ENCODE results near the gene ABRACL. TPM values are rescaled to one million over a fixed set of nuclear protein-coding genes. Genes with fewer than 3 reads are reported as not detected.

The ABRACL gene
- total and polyA plus RNA-seq, 4 donors = 19.8 to 91.9 (median 40.5) TPM

DNA sequence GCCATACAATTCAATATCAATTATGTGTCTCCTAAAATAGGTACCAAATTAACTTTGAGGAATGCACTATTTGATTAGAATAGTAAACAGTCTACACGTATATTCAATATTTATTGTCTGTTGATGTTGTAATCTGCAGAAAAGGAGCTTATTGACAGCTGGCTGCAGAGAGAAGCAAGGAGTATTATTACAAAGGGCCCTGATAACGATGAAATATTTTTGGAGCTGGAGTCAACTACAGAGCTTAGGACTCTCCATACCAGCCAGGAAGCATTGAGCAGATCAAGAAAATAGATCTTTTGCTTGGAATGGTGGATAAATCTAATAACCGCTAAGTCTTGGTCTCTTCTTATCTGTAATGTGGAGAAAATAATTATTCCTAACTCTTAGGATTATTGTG, 25.5 kb downstream of the ABRACL start:
- WGBS, 2 donors = 84 to 92% methylated on average over 3 of the region's 3 CpGs
- TF ChIP-seq, protein P1, sequence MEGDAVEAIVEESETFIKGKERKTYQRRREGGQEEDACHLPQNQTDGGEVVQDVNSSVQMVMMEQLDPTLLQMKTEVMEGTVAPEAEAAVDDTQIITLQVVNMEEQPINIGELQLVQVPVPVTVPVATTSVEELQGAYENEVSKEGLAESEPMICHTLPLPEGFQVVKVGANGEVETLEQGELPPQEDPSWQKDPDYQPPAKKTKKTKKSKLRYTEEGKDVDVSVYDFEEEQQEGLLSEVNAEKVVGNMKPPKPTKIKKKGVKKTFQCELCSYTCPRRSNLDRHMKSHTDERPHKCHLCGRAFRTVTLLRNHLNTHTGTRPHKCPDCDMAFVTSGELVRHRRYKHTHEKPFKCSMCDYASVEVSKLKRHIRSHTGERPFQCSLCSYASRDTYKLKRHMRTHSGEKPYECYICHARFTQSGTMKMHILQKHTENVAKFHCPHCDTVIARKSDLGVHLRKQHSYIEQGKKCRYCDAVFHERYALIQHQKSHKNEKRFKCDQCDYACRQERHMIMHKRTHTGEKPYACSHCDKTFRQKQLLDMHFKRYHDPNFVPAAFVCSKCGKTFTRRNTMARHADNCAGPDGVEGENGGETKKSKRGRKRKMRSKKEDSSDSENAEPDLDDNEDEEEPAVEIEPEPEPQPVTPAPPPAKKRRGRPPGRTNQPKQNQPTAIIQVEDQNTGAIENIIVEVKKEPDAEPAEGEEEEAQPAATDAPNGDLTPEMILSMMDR (IDR thresholded peaks at IDR 0.05; ENCODE audit: control extremely low read depth, extremely low read depth) = no peak
- no peak overlapping the region for H3K4me3 ChIP-seq
- H3K9me3 ChIP-seq (ENCODE audit: control insufficient read depth in 4 of 4, insufficient read depth in 3 of 4, low read length in 3 of 4) = no peaks in the 10 kb centered on the region
- no peaks in the 10 kb centered on the region for H3K27me3 ChIP-seq (ENCODE audit: control insufficient read depth in 3 of 3, insufficient read depth in 3 of 3, low read length in 2 of 3)
- no peak overlapping the region for H3K9ac ChIP-seq (ENCODE audit: insufficient read depth in 1 of 2, low read length in 2 of 2)
- no peaks in the 10 kb centered on the region for H3K36me3 ChIP-seq (ENCODE audit: control insufficient read depth in 4 of 4, insufficient read depth in 4 of 4, low read length in 4 of 4)
- no peak for ATAC-seq (ENCODE audit: insufficient read depth, low FRiP score)
- no peak overlapping the region for H3K27ac ChIP-seq (ENCODE audit: low read depth in 1 of 2, low read length in 1 of 2)
- H3K4me1 ChIP-seq (ENCODE audit: control insufficient read depth in 5 of 5, insufficient read depth in 5 of 5, low read length in 5 of 5) = peaks cover 0 to 3% (median 0%) of the 10 kb centered on the region in 5 donors
- no peak for DNase-seq

GRCh38 chr6:139055709-139056108, 27.2 kb downstream of the ABRACL start:
- Histone ChIP-seq H3K36me3 (ENCODE audit: control insufficient read depth in 4 of 4, insufficient read depth in 4 of 4, low read length in 4 of 4) (no peaks in the 10 kb centered on the region), H3K27me3 (ENCODE audit: control insufficient read depth in 3 of 3, insufficient read depth in 3 of 3, low read length in 2 of 3) (no peaks in the 10 kb centered on the region), H3K27ac (ENCODE audit: low read depth in 1 of 2, low read length in 1 of 2) (no peak overlapping the region), H3K9ac (ENCODE audit: insufficient read depth in 1 of 2, low read length in 2 of 2) (no peak overlapping the region), H3K9me3 (ENCODE audit: control insufficient read depth in 4 of 4, insufficient read depth in 3 of 4, low read length in 3 of 4) (no peaks in the 10 kb centered on the region), H3K4me3 (no peak overlapping the region), H3K4me1 (ENCODE audit: control insufficient read depth in 5 of 5, insufficient read depth in 5 of 5, low read length in 5 of 5) (peaks cover 0 to 3% (median 0%) of the 10 kb centered on the region in 5 donors)
- WGBS, 2 donors = 92 to 95% methylated on average over 2 of the region's 2 CpGs
- TF ChIP-seq, protein P1 (IDR thresholded peaks at IDR 0.05; ENCODE audit: control extremely low read depth, extremely low read depth) = no peak
- DNase-seq (no peak), ATAC-seq (ENCODE audit: insufficient read depth, low FRiP score) (no peak)

GRCh38 chr6:139058029-139058428, 29.5 kb downstream of the ABRACL start:
- Histone ChIP-seq H3K4me1 (ENCODE audit: control insufficient read depth in 5 of 5, insufficient read depth in 5 of 5, low read length in 5 of 5) (peaks cover 0 to 3% (median 0%) of the 10 kb centered on the region in 5 donors), H3K9ac (ENCODE audit: insufficient read depth in 1 of 2, low read length in 2 of 2) (no peak overlapping the region), H3K4me3 (no peak overlapping the region), H3K36me3 (ENCODE audit: control insufficient read depth in 4 of 4, insufficient read depth in 4 of 4, low read length in 4 of 4) (no peaks in the 10 kb centered on the region), H3K9me3 (ENCODE audit: control insufficient read depth in 4 of 4, insufficient read depth in 3 of 4, low read length in 3 of 4) (no peaks in the 10 kb centered on the region), H3K27me3 (ENCODE audit: control insufficient read depth in 3 of 3, insufficient read depth in 3 of 3, low read length in 2 of 3) (no peaks in the 10 kb centered on the region), H3K27ac (ENCODE audit: low read depth in 1 of 2, low read length in 1 of 2) (no peak overlapping the region)
- WGBS, 2 donors = 80 to 93% methylated on average over 3 of the region's 3 CpGs
- ATAC-seq (ENCODE audit: insufficient read depth, low FRiP score) (no peak), DNase-seq (no peak)
- TF ChIP-seq, protein P1 (IDR thresholded peaks at IDR 0.05; ENCODE audit: control extremely low read depth, extremely low read depth) = no peak

- no peak overlapping the region for H3K9ac ChIP-seq (ENCODE audit: insufficient read depth in 1 of 2, low read length in 2 of 2)
- no peak for DNase-seq
- TF ChIP-seq, protein P1 (IDR thresholded peaks at IDR 0.05; ENCODE audit: control extremely low read depth, extremely low read depth) = no peak
- H3K9me3 ChIP-seq (ENCODE audit: control insufficient read depth in 4 of 4, insufficient read depth in 3 of 4, low read length in 3 of 4) = no peaks in the 10 kb centered on the region
- no peaks in the 10 kb centered on the region for H3K27me3 ChIP-seq (ENCODE audit: control insufficient read depth in 3 of 3, insufficient read depth in 3 of 3, low read length in 2 of 3)
- no peak overlapping the region for H3K4me3 ChIP-seq
- H3K27ac ChIP-seq (ENCODE audit: low read depth in 1 of 2, low read length in 1 of 2) = no peak overlapping the region
- H3K4me1 ChIP-seq (ENCODE audit: control insufficient read depth in 5 of 5, insufficient read depth in 5 of 5, low read length in 5 of 5) = no peaks in the 10 kb centered on the region
- no peak for ATAC-seq (ENCODE audit: insufficient read depth, low FRiP score)
- H3K36me3 ChIP-seq (ENCODE audit: control insufficient read depth in 4 of 4, insufficient read depth in 4 of 4, low read length in 4 of 4) = no peaks in the 10 kb centered on the region
Observed at GRCh38 chr6:139060332-139060731, 31.8 kb downstream of the ABRACL start.
